ENCODE results near the gene ZNF266. TPM values are rescaled to one million over a fixed set of nuclear protein-coding genes. Genes with fewer than 3 reads are reported as not detected.

ZNF266 gene
- polyA plus RNA-seq, 1 donor: 21.7 TPM

Other genes with a start within 250 kb of the ZNF266 start
- gene OR7D4, start 216.0 kb downstream of the ZNF266 start, polyA plus RNA-seq (ENCODE audit: insufficient read length): not detected
- not detected for gene OR7E24, start 184.6 kb downstream of the ZNF266 start, polyA plus RNA-seq (ENCODE audit: insufficient read length)
- gene ZNF699, start 125.7 kb downstream of the ZNF266 start, polyA plus RNA-seq (ENCODE audit: insufficient read length): 2.8 TPM
- gene ZNF559, start 111.4 kb downstream of the ZNF266 start, polyA plus RNA-seq (ENCODE audit: insufficient read length): 25.6 TPM
- gene ZNF177, start 72.6 kb downstream of the ZNF266 start, polyA plus RNA-seq (ENCODE audit: insufficient read length): 5.5 TPM
- 0.09 TPM for gene ZNF560, start 63.0 kb upstream of the ZNF266 start, polyA plus RNA-seq (ENCODE audit: insufficient read length)
- 10.9 TPM for gene ZNF426, start 103.1 kb upstream of the ZNF266 start, polyA plus RNA-seq (ENCODE audit: insufficient read length)
- gene ZNF121, start 148.9 kb upstream of the ZNF266 start, polyA plus RNA-seq (ENCODE audit: insufficient read length): 9.9 TPM
- 30.2 TPM for gene ZNF561, start 185.7 kb upstream of the ZNF266 start, polyA plus RNA-seq (ENCODE audit: insufficient read length)
- 16.2 TPM for gene ZNF562, start 239.5 kb upstream of the ZNF266 start, polyA plus RNA-seq (ENCODE audit: insufficient read length)

All from forelimb muscle (tissue), 1 donor.